Measurements from ENCODE around the gene MTURN. TPM values are rescaled to one million over a fixed set of nuclear protein-coding genes. Genes with fewer than 3 reads are reported as not detected.

The MTURN gene
- total and polyA plus RNA-seq, 9 of the 15 experiments (the other 6 are each of a cell fraction or from before 2014, with no cell fraction given) = 0.94 to 14.8 (median 6.4) TPM

DNA sequence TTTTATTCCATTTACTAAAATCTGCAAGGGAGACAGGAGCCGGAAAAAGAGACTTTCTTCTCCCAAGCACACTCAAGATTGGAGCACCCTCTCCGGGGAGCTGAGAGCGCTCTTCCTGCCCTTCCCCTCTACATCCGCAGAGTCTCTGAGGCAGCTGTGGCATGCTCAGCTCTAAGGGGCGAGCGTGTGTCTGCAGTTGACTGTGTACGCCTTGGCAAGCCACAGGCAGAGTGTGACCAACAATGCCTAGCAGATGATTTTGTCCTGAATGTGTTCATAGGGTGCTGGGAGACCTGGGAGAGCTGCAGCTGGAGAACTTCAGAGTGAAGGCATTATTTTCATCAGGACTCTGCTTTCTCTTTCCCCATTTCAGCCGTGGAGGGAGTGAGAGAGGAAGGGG, 20.7 kb downstream of the MTURN start (continued):
- no peak for TF ChIP-seq TAF1 (IDR thresholded peaks at IDR 0.05; ENCODE audit: control insufficient read depth, extremely low read depth, insufficient read depth, low read length, severe bottlenecking)
- TF ChIP-seq DDX20 (tag; IDR thresholded peaks at IDR 0.05; ENCODE audit: low read depth) = no peak
- no peak for TF ChIP-seq BCL6 (CRISPR knock-in tag; IDR thresholded peaks at IDR 0.05)
- no peak for TF ChIP-seq TGIF2 (CRISPR knock-in tag; IDR thresholded peaks at IDR 0.05)
- no peak for TF ChIP-seq ILK (tag; IDR thresholded peaks at IDR 0.05; ENCODE audit: borderline replicate concordance, low read depth)
- TF ChIP-seq TSC22D4 (tag; IDR thresholded peaks at IDR 0.05) = no peak
- no peak for TF ChIP-seq ASH1L (IDR thresholded peaks at IDR 0.05; ENCODE audit: borderline replicate concordance, low read depth, partially characterized antibody)
- TF ChIP-seq ZFP36 (IDR thresholded peaks at IDR 0.05; ENCODE audit: low read depth, low read length, partially characterized antibody) = no peak
- TF ChIP-seq, protein P1, sequence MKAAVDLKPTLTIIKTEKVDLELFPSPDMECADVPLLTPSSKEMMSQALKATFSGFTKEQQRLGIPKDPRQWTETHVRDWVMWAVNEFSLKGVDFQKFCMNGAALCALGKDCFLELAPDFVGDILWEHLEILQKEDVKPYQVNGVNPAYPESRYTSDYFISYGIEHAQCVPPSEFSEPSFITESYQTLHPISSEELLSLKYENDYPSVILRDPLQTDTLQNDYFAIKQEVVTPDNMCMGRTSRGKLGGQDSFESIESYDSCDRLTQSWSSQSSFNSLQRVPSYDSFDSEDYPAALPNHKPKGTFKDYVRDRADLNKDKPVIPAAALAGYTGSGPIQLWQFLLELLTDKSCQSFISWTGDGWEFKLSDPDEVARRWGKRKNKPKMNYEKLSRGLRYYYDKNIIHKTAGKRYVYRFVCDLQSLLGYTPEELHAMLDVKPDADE (conservative IDR thresholded peaks at IDR 0.05; ENCODE audit: control insufficient read depth, low read depth, low read length) = no peak
- TF ChIP-seq PHTF2 (CRISPR knock-in tag; IDR thresholded peaks at IDR 0.05) = no peak
- TF ChIP-seq KLF6 (CRISPR knock-in tag; IDR thresholded peaks at IDR 0.05; ENCODE audit: borderline replicate concordance) = no peak
- no peak for TF ChIP-seq ZC3H8 (IDR thresholded peaks at IDR 0.05)
